Measurements from ENCODE around the gene TMEM176B. TPM values are rescaled to one million over a fixed set of nuclear protein-coding genes. Genes with fewer than 3 reads are reported as not detected.
"Not testable (repeated sequence)": the region's sequence is repeated elsewhere in the genome, so short reads cannot be mapped to it uniquely, and the experiment has no call there.

TMEM176B gene
- total RNA-seq, 2 donors from 2014 or later, result 1.2 TPM; not detected in 1

DNA sequence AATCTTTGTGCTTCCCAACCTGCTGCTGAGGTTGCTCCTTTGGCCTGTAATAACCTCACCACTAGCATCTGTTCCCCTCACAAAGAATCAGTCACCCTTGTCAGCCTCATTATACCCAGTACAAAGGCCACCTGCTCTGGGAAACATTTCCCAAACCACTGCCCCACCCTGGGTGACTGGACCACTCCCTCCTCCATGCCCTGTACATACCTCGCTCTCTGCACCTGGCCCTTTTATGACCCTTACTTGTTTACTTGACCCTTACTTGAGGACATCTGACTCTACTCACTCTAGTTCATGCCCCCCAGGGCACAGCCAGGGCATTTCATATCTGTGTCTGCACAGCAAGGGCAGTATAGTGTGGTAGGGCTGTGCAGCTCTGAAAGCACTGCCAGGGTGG lies 30.8 kb upstream of the TMEM176B start:
- peaks cover 52 to 69% of the 10 kb centered on the region in 2 donors for H3K27me3 Mint-ChIP-seq
- DNase-seq (ENCODE audit: low spot score) (no peak), ATAC-seq (no peak)
- H3K27ac Mint-ChIP-seq, result no peak overlapping the region
- no peaks in the 10 kb centered on the region for H3K9me3 Mint-ChIP-seq
- H3K36me3 Mint-ChIP-seq, result no peaks in the 10 kb centered on the region
- no peak overlapping the region for H3K4me3 Mint-ChIP-seq
- H3K4me1 Mint-ChIP-seq (ENCODE audit: low read depth in 2 of 2), result no peaks in the 10 kb centered on the region

DNA sequence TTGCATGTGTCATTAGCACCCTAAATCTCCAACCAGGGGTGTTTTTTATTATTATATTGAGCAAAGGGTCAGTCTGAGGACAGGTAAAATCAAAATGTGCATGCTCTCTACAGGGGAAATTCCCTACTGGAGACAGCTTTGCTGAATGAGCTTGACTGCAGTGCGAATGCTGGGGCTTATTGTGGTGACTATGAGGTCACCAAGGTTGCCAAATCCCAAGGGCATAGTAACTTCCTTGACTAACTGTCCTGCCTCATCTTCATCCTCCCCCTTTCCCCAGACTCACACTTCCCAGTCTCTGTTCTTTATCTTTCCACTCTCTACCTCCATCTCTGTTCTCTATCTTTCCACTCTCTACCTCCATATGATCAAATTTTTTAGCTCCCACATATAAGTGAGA lies 29.3 kb upstream of the TMEM176B start:
- no peaks in the 10 kb centered on the region for H3K4me1 Mint-ChIP-seq (ENCODE audit: low read depth in 2 of 2)
- H3K27me3 Mint-ChIP-seq, result peaks cover 52 to 70% of the 10 kb centered on the region in 2 donors
- ATAC-seq, result no peak
- no peak for DNase-seq (ENCODE audit: low spot score)
- no peak overlapping the region for H3K27ac Mint-ChIP-seq
- H3K36me3 Mint-ChIP-seq, result no peaks in the 10 kb centered on the region
- no peak overlapping the region for H3K4me3 Mint-ChIP-seq
- no peaks in the 10 kb centered on the region for H3K9me3 Mint-ChIP-seq

DNA sequence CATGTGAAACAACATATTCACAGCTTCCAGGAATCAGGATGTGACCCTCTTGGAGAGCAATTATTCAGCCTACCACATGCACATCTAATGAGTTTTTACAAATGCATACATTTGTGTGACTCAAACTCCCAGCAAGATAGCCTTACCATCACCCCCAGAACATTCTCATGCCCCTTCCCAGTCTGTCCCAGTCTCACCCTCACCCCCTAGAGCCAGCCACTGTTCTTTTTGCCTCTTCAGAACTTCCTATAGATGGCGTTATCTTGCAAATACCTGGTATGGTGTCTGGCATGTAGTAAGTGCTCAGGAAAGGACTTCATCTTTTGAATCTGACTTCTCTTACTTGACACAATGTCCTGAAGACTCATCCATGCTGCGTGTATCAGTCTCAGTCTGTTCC lies 28.2 kb upstream of the TMEM176B start:
- Mint-ChIP-seq H3K27ac (no peak overlapping the region), H3K4me3 (no peak overlapping the region), H3K27me3 (peaks cover 48 to 59% of the 10 kb centered on the region in 2 donors), H3K9me3 (no peaks in the 10 kb centered on the region), H3K4me1 (ENCODE audit: low read depth in 2 of 2) (no peaks in the 10 kb centered on the region), H3K36me3 (no peaks in the 10 kb centered on the region)
- ATAC-seq (no peak), DNase-seq (ENCODE audit: low spot score) (no peak)

DNA sequence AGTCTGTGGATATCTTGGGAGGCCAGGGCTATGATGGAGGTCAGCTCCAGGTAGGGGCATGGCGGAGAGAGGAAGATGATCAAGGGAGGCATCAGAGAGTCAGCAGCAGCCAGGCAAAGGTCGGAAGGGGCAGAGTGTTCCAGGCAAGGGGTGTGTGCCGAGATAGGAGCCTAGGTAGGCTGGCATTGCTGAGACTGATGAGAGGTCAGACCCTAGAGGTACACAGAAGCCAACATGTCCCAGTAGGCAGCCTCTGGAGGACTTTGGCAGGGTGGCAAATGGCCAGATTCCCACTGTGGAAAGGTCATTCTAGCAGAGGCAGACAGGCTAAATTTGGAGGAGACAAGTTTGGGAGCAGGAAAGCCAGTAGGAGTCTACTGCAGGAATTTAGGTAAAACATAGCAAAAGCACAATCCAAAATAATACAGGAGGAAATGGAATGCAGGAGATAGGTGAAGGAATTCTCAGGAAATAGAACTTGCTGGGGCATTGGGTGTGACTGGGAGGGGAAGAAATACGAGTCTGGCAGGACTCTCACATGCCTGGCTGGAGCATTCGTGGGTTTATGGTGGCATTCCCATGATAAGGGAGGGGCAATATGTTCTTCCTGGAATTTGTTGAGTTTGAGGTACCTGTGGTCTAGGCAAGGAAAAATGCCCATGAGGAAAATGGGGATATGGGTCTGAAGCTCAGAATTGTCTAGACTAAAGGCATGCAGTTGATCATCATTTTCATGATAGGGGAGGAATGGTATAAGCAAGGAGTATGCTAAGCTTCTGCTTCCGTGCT lies 26.1 kb upstream of the TMEM176B start:
- no peak for ATAC-seq
- H3K9me3 Mint-ChIP-seq, result no peaks in the 10 kb centered on the region
- H3K27me3 Mint-ChIP-seq, result peaks cover 48 to 70% of the 10 kb centered on the region in 2 donors
- DNase-seq (ENCODE audit: low spot score), result no peak
- H3K4me3 Mint-ChIP-seq, result no peak overlapping the region
- H3K4me1 Mint-ChIP-seq (ENCODE audit: low read depth in 2 of 2), result no peaks in the 10 kb centered on the region
- H3K36me3 Mint-ChIP-seq, result peaks cover 7% of the 10 kb centered on the region
- H3K27ac Mint-ChIP-seq, result no peak overlapping the region

DNA sequence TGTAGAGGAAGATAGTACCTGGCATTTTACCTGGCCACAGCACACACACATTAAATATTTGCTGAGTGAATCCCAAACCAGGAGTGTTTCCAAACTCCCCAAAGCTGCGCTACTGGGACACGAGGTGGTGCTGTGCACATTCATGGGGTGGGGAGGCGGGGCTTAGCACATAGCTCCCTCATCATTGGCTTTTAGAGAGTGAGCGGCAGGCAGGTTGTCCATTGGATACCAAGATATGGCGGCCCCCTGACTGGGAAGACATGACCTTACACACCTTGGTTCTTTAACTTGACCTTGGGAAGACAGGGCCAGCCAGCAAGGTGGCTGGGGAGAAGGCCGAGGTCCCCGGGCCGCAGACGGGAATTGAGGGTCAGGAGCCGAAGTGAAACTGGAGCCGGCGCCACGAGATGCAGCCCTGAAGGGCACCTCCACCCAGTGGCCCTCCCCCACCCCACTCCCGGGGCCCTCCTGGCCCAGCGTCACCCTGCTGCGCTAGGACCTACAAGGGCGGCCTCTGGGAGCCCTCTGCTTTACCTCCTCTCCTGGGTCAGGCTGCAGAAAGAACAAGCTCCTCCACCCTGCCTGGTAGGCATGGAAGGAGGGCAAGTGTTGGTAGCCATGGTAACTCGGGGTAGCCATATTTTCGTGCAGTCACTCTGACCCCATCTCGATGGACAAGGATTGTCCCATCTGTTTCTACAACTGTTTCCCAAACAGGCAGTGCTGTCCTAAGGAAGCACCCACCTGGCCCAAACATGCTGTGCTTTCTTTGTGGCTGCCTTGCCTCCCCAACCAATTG lies 24.4 kb upstream of the TMEM176B start:
- H3K4me3 Mint-ChIP-seq, result no peak overlapping the region
- H3K9me3 Mint-ChIP-seq, result no peaks in the 10 kb centered on the region
- ATAC-seq (peak in 1 of 2 donors; percentile 27), DNase-seq (ENCODE audit: low spot score) (no peak)
- H3K4me1 Mint-ChIP-seq (ENCODE audit: low read depth in 2 of 2), result no peaks in the 10 kb centered on the region
- H3K36me3 Mint-ChIP-seq, result peaks cover 7% of the 10 kb centered on the region
- no peak overlapping the region for H3K27ac Mint-ChIP-seq
- peaks cover 45 to 54% of the 10 kb centered on the region in 2 donors for H3K27me3 Mint-ChIP-seq

DNA sequence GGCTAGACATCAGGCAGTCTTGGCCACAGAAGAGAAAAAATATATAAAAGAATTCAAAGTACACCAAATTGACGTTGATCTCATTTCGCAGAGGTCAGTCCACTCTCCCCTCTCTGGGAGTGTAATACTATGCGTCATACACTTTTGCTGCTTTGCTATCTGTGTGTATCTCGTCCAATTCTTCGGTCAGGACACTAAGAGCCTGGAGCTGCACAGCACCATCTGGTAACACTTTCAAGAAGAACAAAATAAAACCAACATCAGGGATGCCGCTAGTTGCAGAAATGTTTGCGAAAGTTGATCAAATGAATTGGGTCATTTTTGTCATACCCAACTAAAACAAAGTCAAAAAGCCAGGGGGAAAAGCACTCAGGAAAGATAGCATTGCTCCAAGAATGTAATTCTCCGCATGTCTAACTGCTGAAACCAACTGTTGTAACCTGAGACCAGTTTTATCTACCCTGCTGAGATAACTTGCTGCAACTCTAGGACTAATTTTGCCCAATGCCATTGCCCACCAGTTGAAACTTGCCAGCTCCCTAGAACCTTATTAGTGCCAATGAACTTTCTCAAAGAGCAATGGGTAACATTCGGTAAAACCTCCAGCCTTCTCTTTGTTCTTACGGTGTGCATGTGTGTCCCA lies 23.4 kb upstream of the TMEM176B start:
- Mint-ChIP-seq H3K27ac (no peak overlapping the region), H3K9me3 (no peaks in the 10 kb centered on the region), H3K4me1 (ENCODE audit: low read depth in 2 of 2) (no peaks in the 10 kb centered on the region), H3K36me3 (peaks cover 7% of the 10 kb centered on the region), H3K27me3 (peaks cover 46 to 52% of the 10 kb centered on the region in 2 donors), H3K4me3 (no peak overlapping the region)
- no peak for ATAC-seq
- DNase-seq (ENCODE audit: low spot score), result no peak

DNA sequence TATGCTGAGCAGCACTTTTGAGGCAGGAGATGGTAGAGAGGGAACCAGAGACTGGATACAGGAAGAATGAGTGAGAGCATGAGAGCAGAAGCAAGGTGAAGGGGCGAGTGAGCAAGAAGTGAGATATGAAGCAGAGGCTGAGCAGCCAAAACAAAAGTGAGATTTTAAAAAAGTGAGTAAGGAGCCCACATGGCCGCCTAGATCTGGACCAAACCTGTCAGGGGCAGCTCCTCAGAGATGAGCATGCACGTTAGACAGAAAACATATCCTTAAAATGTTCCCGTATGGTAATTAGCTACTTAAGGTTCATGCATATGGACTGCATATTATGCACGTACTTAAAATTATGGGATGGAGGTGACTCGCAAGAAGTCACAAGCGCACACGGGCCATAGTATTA lies 22.9 kb upstream of the TMEM176B start:
- ATAC-seq (no peak), DNase-seq (ENCODE audit: low spot score) (no peak)
- Mint-ChIP-seq H3K4me1 (ENCODE audit: low read depth in 2 of 2) (no peaks in the 10 kb centered on the region), H3K9me3 (no peaks in the 10 kb centered on the region), H3K27ac (no peak overlapping the region), H3K4me3 (no peak overlapping the region), H3K36me3 (peaks cover 7% of the 10 kb centered on the region), H3K27me3 (peaks cover 45 to 52% of the 10 kb centered on the region in 2 donors)

DNA sequence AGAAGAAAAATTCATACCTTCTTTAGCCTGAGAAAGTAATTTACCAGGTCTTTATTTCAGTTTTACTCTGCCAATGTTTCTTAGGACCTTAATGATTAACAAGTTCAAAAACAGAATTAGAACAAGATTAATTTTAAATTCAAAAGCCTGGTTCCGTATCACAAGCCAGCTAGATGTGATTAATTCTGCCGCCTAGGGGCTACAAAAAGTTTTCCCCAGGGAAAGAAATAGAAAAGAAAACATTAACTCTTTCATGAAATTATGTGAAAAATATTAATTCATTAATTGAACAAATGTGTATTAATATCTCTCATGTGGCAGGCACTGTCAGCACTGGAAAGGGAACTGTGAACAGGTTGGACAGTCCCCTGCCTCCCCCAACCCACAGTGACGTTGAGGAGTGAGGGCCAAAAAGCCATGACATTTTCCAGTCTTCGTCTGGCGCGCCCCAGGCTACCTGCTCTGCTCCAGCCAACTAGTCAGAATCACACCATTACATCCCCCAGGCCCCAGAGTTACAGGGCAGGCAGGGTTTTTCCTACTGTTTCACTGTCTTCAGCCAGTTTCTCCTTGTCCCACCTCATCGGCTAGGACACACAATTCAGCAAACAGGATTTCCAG lies 20.5 kb upstream of the TMEM176B start:
- no peak for DNase-seq (ENCODE audit: low spot score)
- H3K27me3 Mint-ChIP-seq, result peaks cover 46 to 58% of the 10 kb centered on the region in 2 donors
- H3K4me1 Mint-ChIP-seq (ENCODE audit: low read depth in 2 of 2), result no peaks in the 10 kb centered on the region
- H3K36me3 Mint-ChIP-seq, result peaks cover 16% of the 10 kb centered on the region
- ATAC-seq, result no peak
- peaks cover 2% of the 10 kb centered on the region for H3K9me3 Mint-ChIP-seq
- H3K27ac Mint-ChIP-seq, result no peak overlapping the region
- no peak overlapping the region for H3K4me3 Mint-ChIP-seq

DNA sequence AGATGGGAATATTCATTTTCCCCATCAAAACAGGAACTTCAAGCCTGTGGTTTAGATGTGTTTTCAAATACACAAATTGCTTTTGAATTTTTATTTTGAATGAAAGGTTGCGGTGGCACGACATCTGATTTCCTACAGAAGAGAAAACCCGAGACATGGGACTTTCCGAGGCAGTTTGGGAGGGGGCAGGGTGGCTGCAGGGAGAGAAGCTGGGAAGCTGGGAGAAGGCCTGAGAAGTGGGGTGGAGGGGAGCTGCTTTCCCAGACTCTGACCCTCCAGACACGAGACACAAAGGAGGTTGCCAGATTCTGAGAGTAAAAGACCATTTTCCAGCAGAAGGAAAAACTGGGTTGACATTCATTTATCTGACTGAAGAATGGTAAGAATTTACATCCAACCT lies 20.0 kb upstream of the TMEM176B start:
- Mint-ChIP-seq H3K4me3 (no peak overlapping the region), H3K4me1 (ENCODE audit: low read depth in 2 of 2) (no peaks in the 10 kb centered on the region)

DNA sequence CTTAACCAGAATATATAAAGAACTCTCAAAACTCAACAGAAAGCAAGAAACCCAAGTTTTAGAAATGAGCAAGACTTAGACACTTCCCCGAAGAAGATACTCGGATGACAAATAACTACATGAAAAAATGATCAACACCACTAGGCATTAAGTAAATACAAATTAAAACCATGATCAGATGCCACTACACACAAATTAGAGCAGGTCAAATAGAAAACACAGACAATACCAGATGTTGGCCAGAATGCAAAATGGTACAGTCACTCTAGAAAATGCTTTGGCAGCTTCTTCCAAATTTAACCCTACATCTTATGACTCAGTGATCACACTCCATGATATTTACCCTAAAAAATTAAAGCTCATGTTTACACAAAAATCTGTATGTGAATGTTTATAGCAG lies 18.8 kb upstream of the TMEM176B start:
- no peak overlapping the region for H3K4me3 Mint-ChIP-seq
- H3K4me1 Mint-ChIP-seq (ENCODE audit: low read depth in 2 of 2), result no peaks in the 10 kb centered on the region
- peaks cover 19% of the 10 kb centered on the region for H3K36me3 Mint-ChIP-seq
- peaks cover 2% of the 10 kb centered on the region for H3K9me3 Mint-ChIP-seq
- no peak overlapping the region for H3K27ac Mint-ChIP-seq
- peak in 1 of 2 donors; percentile 59 for ATAC-seq
- no peak for DNase-seq (ENCODE audit: low spot score)
- H3K27me3 Mint-ChIP-seq, result peaks cover 48 to 64% of the 10 kb centered on the region in 2 donors

More for the DNA sequence above, 20.0 kb upstream of the TMEM176B start:
- ATAC-seq (no peak), DNase-seq (ENCODE audit: low spot score) (no peak)
- H3K36me3 Mint-ChIP-seq, result peaks cover 19% of the 10 kb centered on the region
- H3K9me3 Mint-ChIP-seq, result peaks cover 2% of the 10 kb centered on the region
- H3K27me3 Mint-ChIP-seq, result peaks cover 46 to 54% of the 10 kb centered on the region in 2 donors
- no peak overlapping the region for H3K27ac Mint-ChIP-seq

DNA sequence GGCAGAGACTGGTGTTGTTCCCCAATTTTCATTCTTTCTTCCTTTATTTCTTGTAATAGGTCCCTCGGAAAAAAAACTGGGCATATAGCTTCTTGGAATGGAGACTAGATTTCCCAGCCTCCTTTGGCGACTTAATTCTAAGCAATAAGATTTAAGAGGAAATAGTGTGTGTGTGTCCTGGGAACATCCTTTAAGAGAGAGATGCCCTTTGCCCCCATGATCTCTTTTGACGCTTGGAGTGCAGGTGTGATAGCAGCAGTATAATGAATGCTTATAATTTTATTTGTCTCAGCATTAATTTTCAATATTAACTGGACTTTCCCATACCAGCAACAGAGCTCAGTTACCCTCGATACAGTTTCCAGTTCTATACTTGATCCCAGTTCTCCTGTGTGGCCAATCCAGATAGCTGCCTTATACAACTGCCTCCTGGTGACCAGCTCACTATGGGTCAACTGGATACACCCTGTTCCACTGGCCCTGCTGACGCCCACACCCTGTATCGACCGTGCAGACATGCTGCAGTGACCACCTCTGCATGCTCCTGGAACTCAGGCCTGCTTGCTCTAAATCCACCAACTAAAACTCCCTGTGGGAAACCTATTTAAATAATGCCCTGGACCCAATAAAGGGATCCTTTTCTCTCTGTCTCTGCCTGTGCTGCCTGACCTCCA lies 14.3 kb upstream of the TMEM176B start:
- ATAC-seq (no peak), DNase-seq (ENCODE audit: low spot score) (no peak)
- peaks cover 56 to 74% of the 10 kb centered on the region in 2 donors for H3K27me3 Mint-ChIP-seq
- peaks cover 2% of the 10 kb centered on the region for H3K9me3 Mint-ChIP-seq
- H3K4me3 Mint-ChIP-seq, result no peak overlapping the region
- no peak overlapping the region for H3K27ac Mint-ChIP-seq
- peaks cover 11% of the 10 kb centered on the region for H3K36me3 Mint-ChIP-seq
- no peaks in the 10 kb centered on the region for H3K4me1 Mint-ChIP-seq (ENCODE audit: low read depth in 2 of 2)

DNA sequence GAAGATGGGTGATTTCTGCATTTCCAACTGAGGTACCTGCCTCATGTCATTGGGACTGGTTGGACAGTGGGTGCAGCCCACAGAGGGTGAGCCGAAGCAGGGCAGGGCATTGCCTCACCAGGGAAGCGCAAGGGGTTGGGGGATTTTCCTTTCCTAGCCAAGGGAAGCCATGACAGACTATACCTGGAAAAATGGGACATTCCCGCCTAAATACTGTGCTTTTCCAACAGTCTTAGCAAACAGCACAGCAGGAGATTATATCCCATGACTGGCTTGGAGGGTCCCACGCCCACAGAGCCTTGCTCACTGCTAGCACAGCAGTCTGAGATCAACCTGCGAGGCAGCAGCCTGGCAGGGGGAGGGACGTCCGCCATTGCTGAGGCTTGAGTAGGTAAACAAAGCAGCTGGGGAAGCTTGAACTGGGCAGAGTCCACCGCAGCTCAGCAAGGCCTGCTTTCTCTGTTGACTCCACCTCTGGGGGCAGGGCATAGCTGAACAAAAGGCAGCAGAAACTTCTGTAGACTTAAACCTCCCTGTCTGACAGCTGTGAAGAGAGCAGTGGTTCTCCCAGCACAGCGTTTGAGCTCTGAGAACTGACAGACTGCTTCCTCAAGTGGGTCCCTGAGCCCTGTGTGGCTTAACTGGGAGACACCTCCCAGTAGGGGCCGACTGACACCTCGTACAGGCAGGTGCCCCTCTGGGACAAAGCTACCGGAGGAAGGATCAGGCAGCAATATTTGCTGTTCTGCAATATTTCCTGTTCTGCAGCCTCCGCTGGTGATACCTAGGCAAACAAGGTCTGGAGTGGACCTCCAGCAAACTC lies 7.7 kb upstream of the TMEM176B start:
- not testable (repeated sequence) for DNase-seq (ENCODE audit: low spot score); H3K27ac Mint-ChIP-seq; H3K36me3 Mint-ChIP-seq; ATAC-seq; H3K9me3 Mint-ChIP-seq; H3K4me3 Mint-ChIP-seq; H3K4me1 Mint-ChIP-seq (ENCODE audit: low read depth in 2 of 2)
- H3K27me3 Mint-ChIP-seq, result peaks cover 35% of the 10 kb centered on the region in 2 donors

Data from natural killer cell treated with Interleukin-12 subunit alpha and Interleukin-12 subunit beta and Interleukin-15 and Interleukin-18, amount 100 ng/mL, for 72 hours (primary cell).